ENCODE measurements around the gene LGALS9B.
"Not testable (repeated sequence)": the region's sequence is repeated elsewhere in the genome, so short reads cannot be mapped to it uniquely, and the experiment has no call there.

- TF ChIP-seq POLR2A, POLR2AphosphoS5, EP300 (IDR thresholded peaks at IDR 0.05): not testable (repeated sequence)
- TF ChIP-seq, protein P1, sequence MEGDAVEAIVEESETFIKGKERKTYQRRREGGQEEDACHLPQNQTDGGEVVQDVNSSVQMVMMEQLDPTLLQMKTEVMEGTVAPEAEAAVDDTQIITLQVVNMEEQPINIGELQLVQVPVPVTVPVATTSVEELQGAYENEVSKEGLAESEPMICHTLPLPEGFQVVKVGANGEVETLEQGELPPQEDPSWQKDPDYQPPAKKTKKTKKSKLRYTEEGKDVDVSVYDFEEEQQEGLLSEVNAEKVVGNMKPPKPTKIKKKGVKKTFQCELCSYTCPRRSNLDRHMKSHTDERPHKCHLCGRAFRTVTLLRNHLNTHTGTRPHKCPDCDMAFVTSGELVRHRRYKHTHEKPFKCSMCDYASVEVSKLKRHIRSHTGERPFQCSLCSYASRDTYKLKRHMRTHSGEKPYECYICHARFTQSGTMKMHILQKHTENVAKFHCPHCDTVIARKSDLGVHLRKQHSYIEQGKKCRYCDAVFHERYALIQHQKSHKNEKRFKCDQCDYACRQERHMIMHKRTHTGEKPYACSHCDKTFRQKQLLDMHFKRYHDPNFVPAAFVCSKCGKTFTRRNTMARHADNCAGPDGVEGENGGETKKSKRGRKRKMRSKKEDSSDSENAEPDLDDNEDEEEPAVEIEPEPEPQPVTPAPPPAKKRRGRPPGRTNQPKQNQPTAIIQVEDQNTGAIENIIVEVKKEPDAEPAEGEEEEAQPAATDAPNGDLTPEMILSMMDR (IDR thresholded peaks at IDR 0.05): not testable (repeated sequence)
Measured at GRCh38 chr17:20512378-20512777, 45.0 kb upstream of the LGALS9B start.

All from stomach (tissue), 4 donors.